HG02763 (cell line): Measurements from ENCODE around the gene MAGEA12.
"Not testable (repeated sequence)": the region's sequence is repeated elsewhere in the genome, so short reads cannot be mapped to it uniquely, and the experiment has no call there.

ENCODE experiments used
- ATAC-seq: cut with Tn5 transposase; IDR thresholded peaks from one replicate; pipeline ENCODE4 v1.9.1; 2021; ENCODE audit warnings: mild to moderate bottlenecking, moderate library complexity; ENCODE audit not compliant: unreplicated experiment

The MAGEA12 gene

GRCh38 chrX:152733261-152733975, at the start of gene MAGEA12, which contains the start of gene CSAG1:
Gene MAGEA12, plus strand, starts transcription at chrX:152733757. Its CDS starts 2,405 bp downstream, at chrX:152736162.
Gene CSAG1, minus strand, starts transcription at chrX:152733721. Its CDS starts 1,261 bp downstream, at chrX:152732460.
- no peak for ATAC-seq

- ATAC-seq = not testable (repeated sequence)
These were observed 35.3 kb upstream of the MAGEA12 start, which contains the start of gene MAGEA3 for GRCh38 chrX:152697952-152698931. Gene MAGEA3, plus strand, starts transcription at chrX:152698794. Its CDS starts 2,039 bp downstream, at chrX:152700833.

GRCh38 chrX:152700390-152700789, 33.2 kb upstream of the MAGEA12 start:
- not testable (repeated sequence) for ATAC-seq

- not testable (repeated sequence) for ATAC-seq
These were observed 27.1 kb upstream of the MAGEA12 start for GRCh38 chrX:152706500-152706899.

GRCh38 chrX:152709173-152709572, 24.4 kb upstream of the MAGEA12 start, which contains the start of gene CSAG2:
Gene CSAG2, minus strand, starts transcription at chrX:152709273. Its CDS starts 161 bp downstream, at chrX:152709112.
- not testable (repeated sequence) for ATAC-seq

- ATAC-seq = not testable (repeated sequence)
These were observed 20.4 kb upstream of the MAGEA12 start for GRCh38 chrX:152713195-152713594.

GRCh38 chrX:152713815-152714787, 19.5 kb upstream of the MAGEA12 start, which contains the start of gene MAGEA2B:
Gene MAGEA2B, plus strand, starts transcription at chrX:152714628. Its CDS starts 2,479 bp downstream, at chrX:152717107.
- ATAC-seq = not testable (repeated sequence)

GRCh38 chrX:152725409-152725808, 8.1 kb upstream of the MAGEA12 start:
- no peak for ATAC-seq

- not testable (repeated sequence) for ATAC-seq
These were observed 744 bp downstream of the MAGEA12 start for GRCh38 chrX:152734143-152734858.

GRCh38 chrX:152735101-152735500, 1.5 kb downstream of the MAGEA12 start:
- ATAC-seq = no peak

- ATAC-seq = no peak
These were observed 2.4 kb downstream of the MAGEA12 start for GRCh38 chrX:152735860-152736511.

- not testable (repeated sequence) for ATAC-seq
These were observed 3.0 kb downstream of the MAGEA12 start for GRCh38 chrX:152736528-152736927.

GRCh38 chrX:152738560-152738959, 5.0 kb downstream of the MAGEA12 start:
- ATAC-seq = no peak

- not testable (repeated sequence) for ATAC-seq
These were observed 20.4 kb downstream of the MAGEA12 start, which contains the start of gene MAGEA2 for GRCh38 chrX:152753686-152754650. Gene MAGEA2, minus strand, starts transcription at chrX:152753842. Its CDS starts 2,479 bp downstream, at chrX:152751363.

- ATAC-seq = not testable (repeated sequence)
These were observed 21.3 kb downstream of the MAGEA12 start for GRCh38 chrX:152754871-152755270.

- not testable (repeated sequence) for ATAC-seq
These were observed 25.4 kb downstream of the MAGEA12 start, which contains the start of gene CSAG3 for GRCh38 chrX:152758918-152759317. Gene CSAG3, plus strand, starts transcription at chrX:152759218.

- ATAC-seq = not testable (repeated sequence)
These were observed 26.0 kb downstream of the MAGEA12 start for GRCh38 chrX:152759544-152759943.
